K562 (cell line): ENCODE results near the gene WASHC2C. TPM values are rescaled to one million over a fixed set of nuclear protein-coding genes. Genes with fewer than 3 reads are reported as not detected.
"Not testable (repeated sequence)": the region's sequence is repeated elsewhere in the genome, so short reads cannot be mapped to it uniquely, and the experiment has no call there.

Experiments
- C11orf30 ChIP-seq: fragments of 450-650 bp; IDR thresholded peaks from 2 replicates; pipeline ENCODE4 v1.6.1; 2016; ENCODE audit warnings: low read depth, mild to moderate bottlenecking
- CBX1 ChIP-seq: sonication (generic); IDR thresholded peaks from 2 replicates; pipeline ENCODE4 v1.6.1; 2016; ENCODE audit warnings: antibody characterized with exemption, low read depth, mild to moderate bottlenecking
- EP300 ChIP-seq: IDR thresholded peaks from 2 replicates; pipeline ENCODE4 v1.6.1; 2012; ENCODE audit warnings: low read length, improper control_type of control experiment
- FIP1L1 ChIP-seq: fragments of 200-400 bp; formaldehyde crosslinking; IDR thresholded peaks from 2 replicates; pipeline ENCODE4 v1.6.1; 2018; ENCODE audit warnings: mild to moderate bottlenecking, low read depth, low read length; ENCODE audit not compliant: poor library complexity, severe bottlenecking
- FOXJ2 ChIP-seq: fragments of 200-800 bp; sonication (Bioruptor generic); IDR thresholded peaks from 2 replicates; pipeline ENCODE4 v1.6.1; 2016; ENCODE audit warnings: missing genetic modification characterization, missing compliant biosample characterization
- JUND ChIP-seq, 2 experiments: IDR thresholded peaks; 2 replicates in 1 of 2; 3 replicates in 1 of 2; pipeline ENCODE4 v1.6.1; 2011; ENCODE audit warnings: borderline replicate concordance in 2 of 2, low read depth in 2 of 2, low read length in 2 of 2, improper control_type of control experiment in 1 of 2, missing biosample characterization in 1 of 2, missing genetic modification characterization in 1 of 2, missing genetic modification reagents in 1 of 2
- PHF8 ChIP-seq: fragments of 200-600 bp; sonication (generic); IDR thresholded peaks from 2 replicates; pipeline ENCODE4 v1.6.1; 2012; ENCODE audit warnings: mixed run types, mild to moderate bottlenecking, inconsistent platforms, low read length, moderate library complexity, borderline replicate concordance
- POLR2G ChIP-seq: fragments of 200-400 bp; formaldehyde crosslinking; IDR thresholded peaks from 2 replicates; pipeline ENCODE4 v1.6.1; 2017; ENCODE audit warnings: low read depth, mild to moderate bottlenecking, antibody characterized with exemption, low read length, moderate library complexity
- RBFOX2 ChIP-seq: fragments of 200-400 bp; formaldehyde crosslinking; IDR thresholded peaks from 2 replicates; pipeline ENCODE4 v1.6.1; 2017; ENCODE audit warnings: low read depth, mild to moderate bottlenecking, low read length, moderate library complexity
- SAP30 ChIP-seq: fragments of 200-600 bp; sonication (generic); IDR thresholded peaks from 2 replicates; pipeline ENCODE4 v1.6.1; 2012; ENCODE audit warnings: borderline replicate concordance, low read depth, mild to moderate bottlenecking, moderate library complexity, low read length, control low read depth, inconsistent platforms; ENCODE audit not compliant: insufficient read depth, poor library complexity, severe bottlenecking
- SIN3B ChIP-seq: fragments of 450-650 bp; IDR thresholded peaks from 2 replicates; pipeline ENCODE4 v1.6.1; 2017; ENCODE audit warnings: low read depth, mild to moderate bottlenecking, moderate library complexity
- SUPT5H ChIP-seq: fragments of 450-650 bp; IDR thresholded peaks from 2 replicates; pipeline ENCODE4 v1.6.1; 2016
- TBL1XR1 ChIP-seq, 2 experiments: IDR thresholded peaks; 2 replicates each; pipeline ENCODE4 v1.6.1; 2012; ENCODE audit warnings: improper control_type of control experiment in 2 of 2, low read length in 2 of 2, mild to moderate bottlenecking in 1 of 2
- TGIF2 ChIP-seq: sonication (generic); formaldehyde crosslinking; IDR thresholded peaks from 2 replicates; pipeline ENCODE4 v1.8.1; 2022; ENCODE audit warnings: mild to moderate bottlenecking, missing genetic modification reagents, moderate library complexity
- UBTF ChIP-seq, 2 experiments: IDR thresholded peaks; 2 replicates each; pipeline ENCODE4 v1.6.1; 2012; ENCODE audit warnings: improper control_type of control experiment in 2 of 2, low read depth in 2 of 2, low read length in 2 of 2, borderline replicate concordance in 1 of 2
- YY1 ChIP-seq, 3 experiments: IDR thresholded peaks; 2 replicates each; pipeline ENCODE4 v1.6.1; 2011; ENCODE audit warnings: low read length in 2 of 3, mild to moderate bottlenecking in 2 of 3, moderate library complexity in 2 of 3, borderline replicate concordance in 1 of 3, control low read depth in 1 of 3, low read depth in 1 of 3; ENCODE audit not compliant: insufficient read depth in 3 of 3, insufficient replicate concordance in 2 of 3, control insufficient read depth in 1 of 3, insufficient read length in 1 of 3; ENCODE audit errors: extremely low read depth in 1 of 3
- ZNF589 ChIP-seq: fragments of 200-800 bp; sonication (Bioruptor generic); IDR thresholded peaks from 2 replicates; pipeline ENCODE4 v1.6.1; 2016; ENCODE audit warnings: low read depth, missing genetic modification characterization, missing compliant biosample characterization
- polyA plus RNA-seq, 8 experiments: library from polyadenylated mRNA; depleted of rRNA in 4 of 8; stranded (reverse) in 5 of 8; unstranded in 3 of 8; fragments of >200 nt; fragmentation: Nextera tagmentation in 2 of 8; fragmentation: Illumina TruSeq in 1 of 8; extraction: Ambion mirVana in 2 of 8; extraction: Trizol in 1 of 8; gene quantifications; 2 replicates each; pipeline versions ENCODE4 v1.2.1 to v1.2.3, GENCODE V29; 2011 to 2014; ENCODE audit warnings: inconsistent platforms in 1 of 8, missing spikeins in 1 of 8
- total RNA-seq, 7 experiments: library from RNA; depleted of rRNA in 6 of 7; stranded (reverse); fragments of >200 nt in 6 of 7; fragmentation: Illumina TruSeq in 2 of 7; extraction: Trizol in 2 of 7; gene quantifications; 2 replicates each; pipeline versions ENCODE4 v1.2.1 to v1.2.3, GENCODE V29; 2011 to 2021; ENCODE audit warnings: low replicate concordance in 1 of 7
- TF ChIP-seq, protein P1 (sequence below): sonication (generic); formaldehyde crosslinking; IDR thresholded peaks from 2 replicates; pipeline ENCODE4 v1.9.0; 2022; ENCODE audit warnings: mild to moderate bottlenecking, missing genetic modification reagents

The WASHC2C gene
- total and polyA plus RNA-seq, 9 of the 15 experiments (the other 6 are each of a cell fraction or from before 2014, with no cell fraction given), result 3.2 to 37.7 (median 24.1) TPM

DNA sequence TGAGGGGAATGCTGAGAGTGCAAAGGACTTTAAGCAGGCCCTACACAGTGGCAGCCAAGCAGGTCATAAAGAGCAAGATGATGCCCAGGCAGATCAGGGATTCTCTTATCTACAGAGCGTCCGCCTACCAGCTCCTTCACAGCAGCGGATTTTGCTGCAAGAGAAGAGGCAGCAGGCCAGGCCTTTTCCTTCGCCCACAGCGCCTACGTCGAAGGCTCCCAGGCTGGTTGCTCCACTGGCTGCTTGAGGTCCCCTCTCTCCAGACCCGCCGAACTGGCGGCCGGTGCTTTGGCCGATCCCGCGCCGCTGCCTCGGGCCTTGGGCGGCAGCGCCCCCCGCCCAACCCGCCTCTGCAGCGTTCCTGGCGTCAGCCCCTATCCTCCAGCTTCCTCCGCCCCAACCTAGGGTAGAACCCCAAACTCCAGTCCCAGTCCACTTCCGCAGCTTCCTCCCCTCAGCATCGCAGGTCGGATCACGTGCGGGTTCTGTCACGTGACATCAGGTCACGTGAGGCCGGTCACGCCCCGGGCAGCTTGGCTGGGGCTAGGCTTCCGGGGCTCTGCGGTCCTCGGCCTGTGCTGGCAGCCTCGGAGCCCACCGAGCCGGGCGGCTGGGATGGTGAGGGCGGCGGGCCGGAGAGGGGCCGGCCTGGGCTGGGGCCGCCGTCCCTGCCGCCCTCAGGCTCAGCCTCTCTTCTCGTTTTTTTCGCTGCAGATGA lies at the start of gene WASHC2C (continued):
- TF ChIP-seq JUND (IDR thresholded peaks at IDR 0.05; ENCODE audit: borderline replicate concordance, low read depth, low read length) (0 out of 2 replicates have a peak, but pooled peaks have one; percentile 23), TGIF2 (CRISPR knock-in tag) (0 out of 2 replicates have a peak, but pooled peaks have one; percentile 77), ZNF589 (CRISPR knock-in tag) (peak; percentile 71), C11orf30 (peak; percentile 96), PHF8 (peak; percentile 67; the same call in 1 of the 2 replicates), TBL1XR1 (IDR thresholded peaks at IDR 0.05; ENCODE audit: low read length in 2 of 2) (peak in 1 of 2 experiments; percentile 50; a peak in 1 of 4 replicates), FOXJ2 (tag) (0 out of 2 replicates have a peak, but pooled peaks have one; percentile 15), RBFOX2 (peak; percentile 87), EP300 (peak; percentile 41), FIP1L1 (peak; percentile 37), SUPT5H (peak; percentile 38; the same call in 1 of the 2 replicates), SIN3B (peak; percentile 94; the same call in 1 of the 2 replicates), CBX1 (peak; percentile 98), YY1 (IDR thresholded peaks at IDR 0.05; ENCODE audit: borderline replicate concordance in 1 of 3, control insufficient read depth in 1 of 3, extremely low read depth in 1 of 3, insufficient read depth in 3 of 3, insufficient read length in 1 of 3, insufficient replicate concordance in 2 of 3, low read depth in 1 of 3, low read length in 2 of 3) (peak in 2 of 3 experiments; percentile 54 to 57), POLR2G (peak; percentile 85), SAP30 (peak; percentile 95), UBTF (IDR thresholded peaks at IDR 0.05; ENCODE audit: borderline replicate concordance in 1 of 2, low read depth in 2 of 2, low read length in 2 of 2) (0 out of 4 replicates have a peak, but pooled peaks have one; percentile 15 to 52)
- TF ChIP-seq JUND (tag; IDR thresholded peaks at IDR 0.05; ENCODE audit: borderline replicate concordance, low read depth, low read length), result not testable (repeated sequence)
- TF ChIP-seq, protein P1, sequence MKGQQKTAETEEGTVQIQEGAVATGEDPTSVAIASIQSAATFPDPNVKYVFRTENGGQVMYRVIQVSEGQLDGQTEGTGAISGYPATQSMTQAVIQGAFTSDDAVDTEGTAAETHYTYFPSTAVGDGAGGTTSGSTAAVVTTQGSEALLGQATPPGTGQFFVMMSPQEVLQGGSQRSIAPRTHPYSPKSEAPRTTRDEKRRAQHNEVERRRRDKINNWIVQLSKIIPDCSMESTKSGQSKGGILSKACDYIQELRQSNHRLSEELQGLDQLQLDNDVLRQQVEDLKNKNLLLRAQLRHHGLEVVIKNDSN (CRISPR knock-in tag), result peak; percentile 93
